ENCODE results near the gene ITSN1. TPM values are rescaled to one million over a fixed set of nuclear protein-coding genes. Genes with fewer than 3 reads are reported as not detected.
A peak's percentile ranks its signal among the peaks of the same experiment; 100 is the strongest.
"Not testable (repeated sequence)": the region's sequence is repeated elsewhere in the genome, so short reads cannot be mapped to it uniquely, and the experiment has no call there.

ITSN1 gene
- total RNA-seq, 2 donors from 2014 or later, result 3.8 to 4.3 TPM

DNA sequence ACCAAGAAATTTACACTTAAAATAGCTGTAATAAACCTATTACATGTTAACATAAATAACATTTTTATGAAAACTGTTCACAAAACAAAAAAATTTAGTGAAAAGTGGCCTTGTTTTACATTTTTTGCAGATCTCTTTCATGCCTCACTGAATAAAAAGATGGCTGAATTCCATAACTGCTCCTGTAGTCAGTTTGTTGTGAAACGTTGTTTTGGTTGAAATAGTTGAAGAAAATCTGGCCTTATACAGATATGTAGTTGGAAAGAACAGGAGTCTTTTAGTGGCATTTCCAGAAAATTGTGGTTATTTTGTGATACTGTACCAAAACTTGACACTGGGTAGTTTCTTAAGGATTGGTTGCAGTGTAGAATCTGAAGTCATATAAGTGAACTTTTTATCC lies 18.1 kb downstream of the ITSN1 start:
- Mint-ChIP-seq H3K4me3 (no peak overlapping the region), H3K27ac (no peak overlapping the region), H3K36me3 (ENCODE audit: low read depth) (no peaks in the 10 kb centered on the region), H3K9me3 (no peaks in the 10 kb centered on the region), H3K27me3 (peaks cover 3% of the 10 kb centered on the region), H3K4me1 (no peaks in the 10 kb centered on the region)
- no peak for ATAC-seq (replicated peaks)

DNA sequence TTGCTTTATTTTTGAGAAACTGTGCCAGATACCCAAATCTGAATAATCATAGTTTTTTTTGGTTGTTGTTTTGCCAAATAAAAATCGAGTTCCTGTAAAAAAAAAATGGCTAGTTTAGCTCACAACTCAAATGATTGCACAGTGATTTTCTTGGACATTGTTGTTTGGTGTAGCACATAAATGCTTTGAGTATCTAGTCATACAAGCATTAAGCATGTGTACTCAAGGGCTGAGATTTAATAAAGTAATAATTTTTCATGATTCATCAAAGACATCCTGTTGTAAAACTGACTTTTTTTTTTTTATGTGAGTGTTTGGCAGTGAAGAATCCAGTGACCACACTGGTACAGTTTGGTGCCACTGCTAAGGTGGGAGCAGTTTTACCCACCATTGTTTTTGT lies 18.8 kb downstream of the ITSN1 start:
- ATAC-seq (replicated peaks), result no peak
- H3K36me3 Mint-ChIP-seq (ENCODE audit: low read depth), result no peaks in the 10 kb centered on the region
- H3K9me3 Mint-ChIP-seq, result no peaks in the 10 kb centered on the region
- peaks cover 3% of the 10 kb centered on the region for H3K27me3 Mint-ChIP-seq
- no peak overlapping the region for H3K4me3 Mint-ChIP-seq
- H3K4me1 Mint-ChIP-seq, result no peaks in the 10 kb centered on the region
- H3K27ac Mint-ChIP-seq, result no peak overlapping the region

DNA sequence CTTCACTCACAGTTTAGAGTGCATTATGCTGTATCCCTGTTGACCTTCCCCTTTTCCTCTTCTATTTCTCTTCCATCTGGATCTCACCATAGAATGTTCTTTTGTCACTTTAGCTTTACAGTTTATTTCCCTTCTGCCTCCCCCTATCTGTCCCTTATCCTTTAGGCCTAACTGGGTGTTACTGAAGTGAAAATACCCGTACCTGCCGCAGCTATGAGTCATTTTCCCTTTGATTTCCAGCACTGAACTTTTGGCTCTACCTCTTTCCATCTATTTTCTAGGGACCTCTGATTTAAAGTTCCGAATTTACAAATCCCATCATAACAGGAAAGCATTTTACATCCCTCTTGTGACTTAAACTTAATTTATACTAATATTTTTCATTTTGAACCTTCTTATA lies 19.7 kb downstream of the ITSN1 start:
- no peak for ATAC-seq (replicated peaks)
- H3K36me3 Mint-ChIP-seq (ENCODE audit: low read depth), result no peaks in the 10 kb centered on the region
- H3K4me3 Mint-ChIP-seq, result no peak overlapping the region
- no peaks in the 10 kb centered on the region for H3K4me1 Mint-ChIP-seq
- H3K27me3 Mint-ChIP-seq, result peaks cover 3% of the 10 kb centered on the region
- H3K27ac Mint-ChIP-seq, result no peak overlapping the region
- no peaks in the 10 kb centered on the region for H3K9me3 Mint-ChIP-seq

DNA sequence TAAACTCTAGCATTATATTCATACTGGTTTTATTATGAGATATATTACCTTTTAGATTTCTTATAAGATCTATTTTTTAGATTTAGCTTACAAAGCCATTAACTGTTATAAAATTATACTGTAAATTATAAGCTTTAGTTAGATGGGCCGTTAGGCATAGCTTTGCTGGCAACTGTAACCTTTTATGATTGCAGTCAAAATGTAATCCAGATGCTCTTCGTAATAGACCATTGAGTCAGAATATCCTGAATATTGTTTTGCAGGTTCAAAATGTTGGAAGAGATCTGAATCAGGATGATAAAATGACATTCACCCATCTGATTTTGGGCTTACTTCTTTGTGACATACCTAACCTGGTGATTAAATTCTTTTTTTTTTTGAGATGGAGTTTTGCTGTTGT lies 20.9 kb downstream of the ITSN1 start:
- H3K27me3 Mint-ChIP-seq, result peaks cover 3% of the 10 kb centered on the region
- H3K36me3 Mint-ChIP-seq (ENCODE audit: low read depth), result no peaks in the 10 kb centered on the region
- no peaks in the 10 kb centered on the region for H3K4me1 Mint-ChIP-seq
- H3K27ac Mint-ChIP-seq, result no peak overlapping the region
- no peak overlapping the region for H3K4me3 Mint-ChIP-seq
- no peak for ATAC-seq (replicated peaks)
- no peaks in the 10 kb centered on the region for H3K9me3 Mint-ChIP-seq

DNA sequence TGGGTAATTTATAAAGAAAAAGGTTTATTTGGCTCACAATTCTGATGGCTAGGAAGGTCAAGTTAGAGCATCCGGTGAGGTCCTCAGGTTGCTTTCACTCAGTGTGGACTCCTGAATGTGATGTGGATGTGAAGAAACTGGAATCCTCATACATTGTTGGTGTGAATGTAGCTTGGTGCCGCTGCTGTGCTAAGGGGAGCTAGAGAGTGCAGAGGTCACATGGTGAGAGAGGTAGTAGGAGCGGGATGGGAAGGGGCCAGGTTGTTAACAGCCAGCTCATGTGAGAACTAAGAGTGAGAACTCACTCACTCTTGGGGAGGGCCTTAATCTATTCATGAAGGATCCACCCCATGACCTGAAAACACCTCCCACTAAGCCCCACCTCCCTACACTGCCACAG lies 21.8 kb downstream of the ITSN1 start:
- no peak overlapping the region for H3K4me3 Mint-ChIP-seq

DNA sequence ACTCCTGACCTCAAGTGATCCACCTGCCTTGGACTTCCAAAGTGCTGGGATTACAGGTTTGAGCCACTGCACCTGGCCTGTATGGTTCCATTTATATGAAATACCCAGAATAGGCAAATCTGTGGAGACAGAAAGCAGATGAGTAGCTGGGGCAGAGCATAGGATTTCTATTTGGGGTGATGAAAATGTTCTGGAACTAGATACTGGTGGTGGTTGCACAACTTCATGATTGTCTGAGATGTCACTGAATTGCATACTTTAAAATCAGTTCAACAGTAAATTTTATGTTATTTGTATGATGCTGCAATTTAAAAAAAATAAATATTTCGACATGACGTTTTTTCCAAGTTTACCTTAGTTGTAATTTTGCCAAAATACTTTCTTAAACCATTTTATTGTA lies 23.9 kb downstream of the ITSN1 start:
- no peak overlapping the region for H3K4me3 Mint-ChIP-seq
- no peaks in the 10 kb centered on the region for H3K9me3 Mint-ChIP-seq
- no peaks in the 10 kb centered on the region for H3K4me1 Mint-ChIP-seq
- ATAC-seq (replicated peaks), result no peak
- no peak overlapping the region for H3K27ac Mint-ChIP-seq
- H3K36me3 Mint-ChIP-seq (ENCODE audit: low read depth), result no peaks in the 10 kb centered on the region
- no peaks in the 10 kb centered on the region for H3K27me3 Mint-ChIP-seq

More for the DNA sequence above, 21.8 kb downstream of the ITSN1 start:
- no peak for ATAC-seq (replicated peaks)
- no peaks in the 10 kb centered on the region for H3K4me1 Mint-ChIP-seq
- no peaks in the 10 kb centered on the region for H3K27me3 Mint-ChIP-seq
- H3K9me3 Mint-ChIP-seq, result no peaks in the 10 kb centered on the region
- H3K36me3 Mint-ChIP-seq (ENCODE audit: low read depth), result no peaks in the 10 kb centered on the region
- H3K27ac Mint-ChIP-seq, result no peak overlapping the region

DNA sequence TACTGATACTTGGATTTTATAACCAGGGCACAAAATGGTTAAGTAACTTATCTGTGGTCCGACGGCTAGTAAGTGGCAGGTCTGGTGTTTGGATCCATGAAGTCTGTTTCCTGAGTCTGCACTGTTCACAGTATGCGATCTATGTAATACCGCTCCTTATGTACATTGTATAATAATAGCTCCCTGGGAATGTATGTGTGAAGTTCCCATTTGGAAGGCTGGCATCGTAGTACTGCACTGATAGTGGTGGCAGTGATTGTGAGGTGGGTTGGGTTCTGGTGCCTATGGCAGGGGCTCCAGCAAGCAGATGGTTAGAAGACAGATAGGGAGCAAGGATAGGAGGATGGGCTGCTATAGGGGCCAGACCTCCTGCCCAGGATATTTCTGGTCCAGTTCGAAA lies 25.3 kb downstream of the ITSN1 start:
- H3K9me3 Mint-ChIP-seq, result no peaks in the 10 kb centered on the region
- H3K4me1 Mint-ChIP-seq, result no peaks in the 10 kb centered on the region
- H3K27ac Mint-ChIP-seq, result no peak overlapping the region
- H3K4me3 Mint-ChIP-seq, result no peak overlapping the region
- no peak for ATAC-seq (replicated peaks)
- H3K27me3 Mint-ChIP-seq, result no peaks in the 10 kb centered on the region
- no peaks in the 10 kb centered on the region for H3K36me3 Mint-ChIP-seq (ENCODE audit: low read depth)

DNA sequence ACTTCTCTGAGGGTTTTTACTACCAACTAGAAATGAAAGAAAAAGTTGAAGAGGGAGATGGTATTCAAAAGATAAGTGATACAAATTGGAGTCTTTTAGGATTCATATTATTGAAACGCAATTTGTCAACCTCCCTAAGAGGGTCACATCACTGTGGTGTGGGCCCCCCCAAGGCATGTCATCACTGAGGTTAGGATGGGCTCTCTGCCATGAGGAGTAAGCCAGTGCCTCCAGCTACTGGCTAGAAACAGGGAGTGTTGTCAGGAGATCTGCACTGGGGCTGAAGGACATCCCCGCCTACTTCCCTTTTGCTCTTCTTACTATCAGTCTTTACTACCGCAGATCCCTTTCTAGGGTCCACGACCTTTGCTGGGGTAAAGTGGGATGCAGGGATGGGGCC lies 25.9 kb downstream of the ITSN1 start:
- Mint-ChIP-seq H3K36me3 (ENCODE audit: low read depth) (no peaks in the 10 kb centered on the region), H3K9me3 (no peaks in the 10 kb centered on the region), H3K27ac (no peak overlapping the region), H3K4me3 (no peak overlapping the region), H3K27me3 (no peaks in the 10 kb centered on the region), H3K4me1 (no peaks in the 10 kb centered on the region)
- ATAC-seq (replicated peaks), result no peak

DNA sequence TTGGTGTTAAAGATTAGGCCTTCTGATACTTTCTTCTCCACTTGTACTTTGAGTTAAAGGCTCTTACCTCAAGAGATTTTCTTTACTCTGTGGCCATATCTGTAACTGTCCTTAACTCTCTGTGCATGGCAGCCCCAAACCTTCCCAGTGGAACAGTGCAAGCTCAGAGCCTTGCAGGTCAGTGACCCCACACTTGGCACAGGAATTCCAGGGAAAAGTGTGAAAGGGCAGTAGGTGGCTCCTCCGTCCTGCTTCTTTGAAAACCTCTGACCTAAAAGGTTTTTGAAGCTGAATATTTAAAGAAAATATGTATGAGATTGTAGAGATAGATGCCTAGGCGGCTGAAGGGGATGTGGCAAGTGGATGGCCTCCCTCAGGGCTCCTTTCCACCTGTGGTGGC lies 26.3 kb downstream of the ITSN1 start:
- Mint-ChIP-seq H3K4me3 (no peak overlapping the region), H3K27me3 (no peaks in the 10 kb centered on the region), H3K4me1 (no peaks in the 10 kb centered on the region), H3K36me3 (ENCODE audit: low read depth) (no peaks in the 10 kb centered on the region), H3K9me3 (no peaks in the 10 kb centered on the region), H3K27ac (no peak overlapping the region)
- ATAC-seq (replicated peaks), result no peak

DNA sequence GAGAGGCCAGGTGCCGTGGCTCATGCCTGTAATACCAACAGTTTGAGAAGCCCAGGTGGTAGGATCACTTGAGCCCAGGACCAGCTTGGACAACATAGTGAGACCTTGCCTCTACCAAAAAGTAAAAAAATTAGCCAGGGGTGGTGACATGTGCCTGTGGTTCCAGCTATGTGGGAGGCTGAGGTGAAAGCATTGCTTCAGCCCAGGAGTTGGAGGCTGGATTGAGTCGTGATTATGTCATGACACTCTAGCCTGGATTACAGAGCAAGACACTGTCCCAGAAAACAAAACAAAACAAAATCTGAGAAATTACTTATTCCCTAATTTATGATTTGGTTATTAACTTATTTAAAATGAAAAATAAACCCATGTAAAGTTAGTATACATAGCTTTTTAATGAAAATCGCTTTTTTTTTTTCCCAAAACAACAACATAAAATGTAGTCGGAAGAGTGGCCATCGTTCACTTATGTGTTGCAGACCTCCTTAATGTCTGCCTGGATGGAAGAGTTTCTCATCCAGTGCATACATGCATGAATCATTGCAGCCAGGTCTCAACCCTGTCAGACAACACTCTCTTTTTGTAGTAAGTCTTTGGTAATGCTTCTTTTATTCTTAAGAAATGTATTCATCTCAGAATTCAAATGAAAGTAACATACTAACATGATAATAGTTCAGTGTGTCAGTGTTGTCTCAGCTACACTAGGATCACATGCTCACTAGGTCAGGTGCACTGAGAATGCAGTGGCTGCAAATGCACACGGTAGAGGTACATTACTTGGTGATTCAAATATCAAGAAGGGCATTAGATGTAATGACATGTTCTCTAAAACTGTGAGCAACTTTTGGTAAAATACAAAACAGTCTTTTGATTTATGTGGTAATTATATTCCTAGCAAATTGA lies 28.0 kb downstream of the ITSN1 start:
- H3K4me3 Mint-ChIP-seq, result no peak overlapping the region

DNA sequence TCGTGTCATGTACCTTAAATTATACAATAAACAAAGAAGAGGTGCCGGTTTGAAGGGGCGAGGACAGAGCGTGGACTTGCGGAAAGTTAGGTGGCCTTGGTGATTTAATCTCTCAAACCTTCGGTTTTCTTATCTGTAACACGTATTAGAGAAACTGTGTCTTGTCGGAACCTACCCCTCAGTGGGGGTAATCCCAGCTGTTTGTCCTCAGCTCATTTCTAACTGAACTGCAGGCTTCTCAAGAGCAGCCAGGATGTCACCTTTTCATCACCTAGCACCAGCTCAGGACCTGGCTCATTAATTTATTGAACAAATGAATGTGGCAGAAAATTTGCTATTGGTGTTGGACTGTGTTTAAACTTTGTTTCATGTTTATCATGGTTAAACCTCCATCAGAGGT lies 31.2 kb downstream of the ITSN1 start:
- H3K36me3 Mint-ChIP-seq (ENCODE audit: low read depth), result no peaks in the 10 kb centered on the region
- no peaks in the 10 kb centered on the region for H3K9me3 Mint-ChIP-seq
- no peaks in the 10 kb centered on the region for H3K27me3 Mint-ChIP-seq
- H3K27ac Mint-ChIP-seq, result no peak overlapping the region
- H3K4me3 Mint-ChIP-seq, result no peak overlapping the region
- no peak for ATAC-seq (replicated peaks)
- no peaks in the 10 kb centered on the region for H3K4me1 Mint-ChIP-seq

More for the DNA sequence above, 28.0 kb downstream of the ITSN1 start:
- peak; percentile 42 for ATAC-seq (replicated peaks)
- H3K4me1 Mint-ChIP-seq, result no peaks in the 10 kb centered on the region
- H3K9me3 Mint-ChIP-seq, result no peaks in the 10 kb centered on the region
- H3K36me3 Mint-ChIP-seq (ENCODE audit: low read depth), result no peaks in the 10 kb centered on the region
- H3K27me3 Mint-ChIP-seq, result no peaks in the 10 kb centered on the region
- no peak overlapping the region for H3K27ac Mint-ChIP-seq

DNA sequence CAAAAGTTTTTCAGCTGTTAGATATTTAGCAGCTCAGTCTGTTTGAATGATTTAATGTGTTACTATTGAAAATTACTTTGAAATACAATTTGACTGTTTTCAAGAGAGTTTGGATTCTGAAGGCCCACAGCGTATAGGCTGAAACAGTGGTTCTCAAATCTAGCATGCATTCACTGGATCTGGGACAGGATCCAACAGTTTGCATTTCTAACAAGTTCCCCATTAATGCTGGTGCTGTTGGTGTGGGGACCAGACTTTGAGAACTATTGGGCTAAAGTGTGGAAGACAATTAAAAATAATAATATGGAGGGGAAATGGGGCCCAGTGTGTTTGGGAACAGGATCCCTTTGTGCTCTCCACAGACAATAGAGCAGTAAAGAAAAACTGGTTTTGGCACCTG lies 31.9 kb downstream of the ITSN1 start:
- H3K9me3 Mint-ChIP-seq, result no peaks in the 10 kb centered on the region
- no peak for ATAC-seq (replicated peaks)
- H3K36me3 Mint-ChIP-seq (ENCODE audit: low read depth), result no peaks in the 10 kb centered on the region
- H3K4me1 Mint-ChIP-seq, result no peaks in the 10 kb centered on the region
- H3K4me3 Mint-ChIP-seq, result no peak overlapping the region
- H3K27ac Mint-ChIP-seq, result no peak overlapping the region
- no peaks in the 10 kb centered on the region for H3K27me3 Mint-ChIP-seq

DNA sequence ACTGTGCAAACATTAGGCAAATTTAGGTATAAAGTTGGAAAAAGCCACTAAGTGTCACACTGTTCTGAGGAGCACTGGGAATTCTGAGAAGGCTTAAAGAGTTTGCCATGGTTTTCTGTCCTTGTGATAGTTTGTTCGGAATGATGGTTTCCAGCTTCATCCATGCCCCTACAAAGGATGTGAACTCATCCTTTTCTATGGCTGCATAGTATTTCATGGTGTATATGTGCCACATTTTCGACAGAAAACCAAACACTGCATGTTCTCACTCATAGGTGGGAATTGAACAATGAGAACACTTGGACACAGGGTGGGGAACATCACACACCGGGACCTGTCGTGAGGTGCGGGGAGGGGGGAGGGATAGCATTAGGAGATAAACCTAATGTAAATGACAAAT lies 34.4 kb downstream of the ITSN1 start:
- ATAC-seq (replicated peaks); H3K4me1 Mint-ChIP-seq; H3K27ac Mint-ChIP-seq: not testable (repeated sequence)

DNA sequence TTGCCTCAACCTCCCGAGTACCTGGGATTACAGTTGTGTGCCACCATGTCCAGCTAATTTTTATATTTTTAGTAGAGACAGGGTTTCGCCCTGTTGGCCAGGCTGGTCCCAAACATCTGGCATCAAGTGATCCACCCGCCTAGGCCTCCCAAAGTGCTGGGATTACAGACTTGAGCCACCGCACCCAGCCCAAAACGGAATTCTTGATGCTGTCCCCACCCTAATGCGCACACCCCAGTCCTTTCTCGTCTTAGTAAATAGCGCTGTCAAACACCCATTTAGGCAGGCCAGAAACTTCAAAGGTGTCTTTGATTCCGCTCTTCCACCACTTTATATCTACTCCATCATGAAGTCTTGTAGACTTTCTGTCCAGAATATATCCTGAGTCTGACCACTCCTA lies 35.1 kb downstream of the ITSN1 start:
- Mint-ChIP-seq H3K27me3 (no peaks in the 10 kb centered on the region), H3K9me3 (no peaks in the 10 kb centered on the region), H3K4me1 (no peaks in the 10 kb centered on the region), H3K27ac (no peak overlapping the region), H3K4me3 (no peak overlapping the region), H3K36me3 (ENCODE audit: low read depth) (no peaks in the 10 kb centered on the region)
- ATAC-seq (replicated peaks), result no peak

More for the DNA sequence above, 34.4 kb downstream of the ITSN1 start:
- H3K36me3 Mint-ChIP-seq (ENCODE audit: low read depth); H3K9me3 Mint-ChIP-seq; H3K4me3 Mint-ChIP-seq; H3K27me3 Mint-ChIP-seq: not testable (repeated sequence)

DNA sequence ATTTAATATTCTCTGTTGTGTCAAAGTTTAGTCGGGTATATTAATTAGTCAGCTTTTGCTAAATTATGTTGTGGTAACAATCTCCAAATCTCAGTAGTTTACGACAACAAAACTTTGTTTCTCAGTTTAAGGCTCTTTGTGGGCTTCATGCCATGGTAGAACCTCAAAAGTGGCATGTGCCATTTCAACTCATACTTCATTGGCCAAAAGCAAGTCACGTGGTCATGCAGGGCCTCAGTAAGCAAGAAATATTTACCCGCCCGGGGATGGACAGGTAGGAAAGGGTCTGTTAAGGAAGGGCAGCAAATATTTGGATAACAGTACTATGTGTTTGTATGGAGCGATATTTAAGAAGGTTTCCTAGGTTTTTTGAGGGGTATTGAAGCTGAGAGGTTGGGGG lies 38.6 kb downstream of the ITSN1 start:
- H3K36me3 Mint-ChIP-seq (ENCODE audit: low read depth), result no peaks in the 10 kb centered on the region
- no peak for ATAC-seq (replicated peaks)
- H3K27ac Mint-ChIP-seq, result no peak overlapping the region
- H3K4me1 Mint-ChIP-seq, result no peaks in the 10 kb centered on the region
- no peaks in the 10 kb centered on the region for H3K27me3 Mint-ChIP-seq
- H3K4me3 Mint-ChIP-seq, result no peak overlapping the region
- H3K9me3 Mint-ChIP-seq, result no peaks in the 10 kb centered on the region
